Gastrocnemius medialis (tissue), 4 donors: ENCODE results near the gene ICE1.

Source experiments
- POLR2A ChIP-seq, 2 donors: fragments of 450-650 bp; IDR thresholded peaks; one replicate each; pipeline ENCODE4 v1.6.1; 2017; ENCODE audit warnings: antibody characterized with exemption in 2 of 2, mild to moderate bottlenecking in 2 of 2, moderate library complexity in 2 of 2
- TF ChIP-seq, protein P1 (sequence below), 5 experiments: fragments of 450-650 bp in 3 of 5; fragments of 200-600 bp in 2 of 5; sonication (generic) in 2 of 5; IDR thresholded peaks in 4 of 5; conservative IDR thresholded peaks in 1 of 5; 1 replicate in 4 of 5; 2 replicates in 1 of 5; pipeline ENCODE4 v1.5.1; 2016 to 2019; ENCODE audit warnings: antibody characterized with exemption in 5 of 5, mild to moderate bottlenecking in 3 of 5, moderate library complexity in 3 of 5

DNA sequence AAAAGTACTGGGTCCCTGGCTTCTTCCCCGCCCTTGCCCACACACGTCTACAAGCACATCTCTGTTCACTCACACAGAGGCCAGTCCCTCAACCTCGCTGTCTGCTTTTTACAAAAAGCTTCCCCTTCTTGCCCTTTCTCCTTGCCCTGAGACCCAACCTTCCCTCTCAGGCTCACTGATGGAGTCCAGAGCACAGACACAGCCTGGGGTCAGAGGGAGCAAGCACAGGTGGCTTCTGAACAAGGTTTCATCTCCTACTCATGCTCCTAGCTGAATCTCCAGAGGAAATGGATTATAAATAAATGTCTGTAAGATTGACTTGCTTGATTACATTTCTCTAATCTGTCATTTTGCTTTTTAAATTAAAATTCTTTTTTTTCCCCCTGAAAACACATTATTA is 101.8 kb downstream of the ICE1 start:
- TF ChIP-seq, protein P1, sequence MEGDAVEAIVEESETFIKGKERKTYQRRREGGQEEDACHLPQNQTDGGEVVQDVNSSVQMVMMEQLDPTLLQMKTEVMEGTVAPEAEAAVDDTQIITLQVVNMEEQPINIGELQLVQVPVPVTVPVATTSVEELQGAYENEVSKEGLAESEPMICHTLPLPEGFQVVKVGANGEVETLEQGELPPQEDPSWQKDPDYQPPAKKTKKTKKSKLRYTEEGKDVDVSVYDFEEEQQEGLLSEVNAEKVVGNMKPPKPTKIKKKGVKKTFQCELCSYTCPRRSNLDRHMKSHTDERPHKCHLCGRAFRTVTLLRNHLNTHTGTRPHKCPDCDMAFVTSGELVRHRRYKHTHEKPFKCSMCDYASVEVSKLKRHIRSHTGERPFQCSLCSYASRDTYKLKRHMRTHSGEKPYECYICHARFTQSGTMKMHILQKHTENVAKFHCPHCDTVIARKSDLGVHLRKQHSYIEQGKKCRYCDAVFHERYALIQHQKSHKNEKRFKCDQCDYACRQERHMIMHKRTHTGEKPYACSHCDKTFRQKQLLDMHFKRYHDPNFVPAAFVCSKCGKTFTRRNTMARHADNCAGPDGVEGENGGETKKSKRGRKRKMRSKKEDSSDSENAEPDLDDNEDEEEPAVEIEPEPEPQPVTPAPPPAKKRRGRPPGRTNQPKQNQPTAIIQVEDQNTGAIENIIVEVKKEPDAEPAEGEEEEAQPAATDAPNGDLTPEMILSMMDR (IDR thresholded peaks at IDR 0.05 in 4 of 5, conservative IDR thresholded peaks at IDR 0.05 in 1 of 5) = no peak
- no peak for TF ChIP-seq POLR2A (IDR thresholded peaks at IDR 0.05)
